WTC11 (cell line): ENCODE measurements around the gene ZNF566. TPM values are rescaled to one million over a fixed set of nuclear protein-coding genes. Genes with fewer than 3 reads are reported as not detected.
"Not testable (repeated sequence)": the region's sequence is repeated elsewhere in the genome, so short reads cannot be mapped to it uniquely, and the experiment has no call there.

ENCODE experiments used
- ATAC-seq: fragments of 200-7000 bp; cut with Tn5 transposase; 2 replicates; pipeline ENCODE4 v1.10.0; 2021; ENCODE audit warnings: mild to moderate bottlenecking, moderate library complexity
- CTCF ChIA-PET: fragments of 300-600 bp; sonication (Branson Sonifier 250); formaldehyde crosslinking; loops from one replicate; lab custom pipeline; 2021; ENCODE audit warnings: antibody characterized with exemption; lab: Charles Lee
- POLR2A ChIA-PET: fragments of 350-600 bp; sonication (Branson Sonifier 250); formaldehyde crosslinking; loops from one replicate; lab custom pipeline; 2021; ENCODE audit warnings: antibody characterized with exemption; lab: Charles Lee
- DNase-seq: peaks from one replicate; pipeline ENCODE4 v3.0.0; 2021; ENCODE audit warnings: low spot score
- H3K27ac Mint-ChIP-seq: 2 replicates; pipeline ENCODE4 v1.8.0; 2021; ENCODE audit warnings: mixed read lengths
- H3K27me3 Mint-ChIP-seq: 2 replicates; pipeline ENCODE4 v1.8.0; 2021; ENCODE audit warnings: low read depth, mild to moderate bottlenecking, moderate library complexity, mixed read lengths
- H3K36me3 Mint-ChIP-seq: 2 replicates; pipeline ENCODE4 v1.8.0; 2021; ENCODE audit warnings: mixed read lengths
- H3K4me1 Mint-ChIP-seq: 2 replicates; pipeline ENCODE4 v1.8.0; 2022; ENCODE audit warnings: mixed read lengths
- H3K4me3 Mint-ChIP-seq: 2 replicates; pipeline ENCODE4 v1.8.0; 2021; ENCODE audit warnings: mild to moderate bottlenecking, moderate library complexity, mixed read lengths
- H3K9me3 Mint-ChIP-seq: 2 replicates; pipeline ENCODE4 v1.8.0; 2021; ENCODE audit warnings: mixed read lengths
- CREB1 ChIP-seq: sonication (generic); formaldehyde crosslinking; IDR thresholded peaks from 2 replicates; pipeline ENCODE4 v1.8.0; 2023; ENCODE audit warnings: mild to moderate bottlenecking, missing genetic modification reagents
- EMX1 ChIP-seq: fragments of 250-450 bp; sonication (Bioruptor Pico); IDR thresholded peaks from 2 replicates; pipeline ENCODE4 v1.8.0; 2021; ENCODE audit warnings: mild to moderate bottlenecking
- FOXK1 ChIP-seq: sonication (generic); formaldehyde crosslinking; IDR thresholded peaks from 2 replicates; pipeline ENCODE4 v1.8.0; 2022; ENCODE audit warnings: mild to moderate bottlenecking, moderate library complexity, missing genetic modification reagents
- GTF2I ChIP-seq: fragments of 250-450 bp; sonication (Bioruptor Pico); conservative IDR thresholded peaks from 2 replicates; pipeline ENCODE4 v1.4.0; 2021; ENCODE audit warnings: mild to moderate bottlenecking
- IRF2 ChIP-seq: sonication (generic); formaldehyde crosslinking; IDR thresholded peaks from 2 replicates; pipeline ENCODE4 v1.8.0; 2022; ENCODE audit warnings: low read depth, missing genetic modification reagents, borderline replicate concordance
- NFATC4 ChIP-seq: fragments of 250-450 bp; sonication (Bioruptor Pico); IDR thresholded peaks from 2 replicates; pipeline ENCODE4 v1.9.0; 2021; ENCODE audit warnings: mild to moderate bottlenecking
- SOX15 ChIP-seq: fragments of 250-450 bp; sonication (Bioruptor Pico); IDR thresholded peaks from 2 replicates; pipeline ENCODE4 v1.9.0; 2021; ENCODE audit warnings: mild to moderate bottlenecking
- TCF7 ChIP-seq: sonication (generic); formaldehyde crosslinking; IDR thresholded peaks from 2 replicates; pipeline ENCODE4 v1.8.0; 2022; ENCODE audit warnings: mild to moderate bottlenecking, low read depth, missing genetic modification reagents, moderate library complexity
- ZNF396 ChIP-seq: fragments of 250-450 bp; sonication (Bioruptor Pico); IDR thresholded peaks from 2 replicates; pipeline ENCODE4 v1.8.0; 2021; ENCODE audit warnings: mild to moderate bottlenecking, moderate library complexity, borderline replicate concordance
- ZNF423 ChIP-seq: fragments of 250-450 bp; sonication (Bioruptor Pico); IDR thresholded peaks from 2 replicates; pipeline ENCODE4 v2.1.2; 2022; ENCODE audit warnings: mild to moderate bottlenecking, moderate library complexity
- ZNF671 ChIP-seq: fragments of 250-450 bp; sonication (Bioruptor Pico); IDR thresholded peaks from 2 replicates; pipeline ENCODE4 v1.8.0; 2021; ENCODE audit warnings: mild to moderate bottlenecking
- total RNA-seq: library from RNA; stranded (reverse); gene quantifications from 3 replicates; pipeline ENCODE4 v1.2.3, GENCODE V29; 2021
- TF ChIP-seq, protein P1 (sequence below): sonication (generic); formaldehyde crosslinking; IDR thresholded peaks from 2 replicates; pipeline ENCODE4 v1.8.0; 2023; ENCODE audit warnings: missing genetic modification reagents
- TF ChIP-seq, protein P2 (sequence below): sonication (generic); formaldehyde crosslinking; IDR thresholded peaks from 2 replicates; pipeline ENCODE4 v1.8.1; 2023; ENCODE audit warnings: mild to moderate bottlenecking, moderate library complexity, missing genetic modification reagents
- TF ChIP-seq, protein P3 (sequence below): fragments of 250-450 bp; sonication (Bioruptor Pico); IDR thresholded peaks from 2 replicates; pipeline ENCODE4 v1.9.0; 2021; ENCODE audit warnings: moderate library complexity, mild to moderate bottlenecking, inconsistent platforms, borderline replicate concordance
- TF ChIP-seq, protein P4 (sequence below): sonication (generic); formaldehyde crosslinking; conservative IDR thresholded peaks from 2 replicates; pipeline ENCODE4 v1.8.1; 2022; ENCODE audit warnings: mild to moderate bottlenecking, missing genetic modification reagents
- TF ChIP-seq, protein P5 (sequence below): sonication (generic); formaldehyde crosslinking; IDR thresholded peaks from 2 replicates; pipeline ENCODE4 v1.8.1; 2023; ENCODE audit warnings: mild to moderate bottlenecking, missing genetic modification reagents, borderline replicate concordance
- TF ChIP-seq, protein P6 (sequence below): fragments of 200-600 bp; IDR thresholded peaks from 2 replicates; pipeline ENCODE4 v1.8.0; 2022; ENCODE audit warnings: antibody characterized with exemption

Gene ZNF566
- total RNA-seq, 1 experiment from 2014 or later: 10.5 TPM

DNA sequence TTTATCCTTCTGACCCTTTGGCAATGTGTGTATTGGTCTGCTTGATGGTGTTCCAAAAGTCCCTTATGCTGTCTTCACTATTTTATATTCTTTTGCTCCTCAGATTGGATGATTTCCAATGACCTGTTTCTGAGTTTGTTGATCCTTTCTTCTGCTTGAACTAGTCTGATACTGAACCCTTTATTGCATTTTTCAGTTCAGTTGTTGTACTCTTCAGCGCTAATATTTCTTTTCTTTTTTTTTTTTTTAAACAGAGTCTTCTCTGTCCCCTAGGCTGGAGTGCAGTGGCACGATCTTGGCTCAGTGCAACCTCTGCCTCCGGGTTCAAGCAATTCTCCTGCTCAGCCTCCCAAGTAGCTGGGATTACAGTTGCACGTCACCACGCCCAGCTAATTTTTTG is 12.6 kb upstream of the ZNF566 start (continued):
- TF ChIP-seq FOXK1 (CRISPR knock-in tag): no peak
- TF ChIP-seq, protein P1, sequence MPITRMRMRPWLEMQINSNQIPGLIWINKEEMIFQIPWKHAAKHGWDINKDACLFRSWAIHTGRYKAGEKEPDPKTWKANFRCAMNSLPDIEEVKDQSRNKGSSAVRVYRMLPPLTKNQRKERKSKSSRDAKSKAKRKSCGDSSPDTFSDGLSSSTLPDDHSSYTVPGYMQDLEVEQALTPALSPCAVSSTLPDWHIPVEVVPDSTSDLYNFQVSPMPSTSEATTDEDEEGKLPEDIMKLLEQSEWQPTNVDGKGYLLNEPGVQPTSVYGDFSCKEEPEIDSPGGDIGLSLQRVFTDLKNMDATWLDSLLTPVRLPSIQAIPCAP (CRISPR knock-in tag): no peak
- TF ChIP-seq ZNF423 (CRISPR knock-in tag): no peak

DNA sequence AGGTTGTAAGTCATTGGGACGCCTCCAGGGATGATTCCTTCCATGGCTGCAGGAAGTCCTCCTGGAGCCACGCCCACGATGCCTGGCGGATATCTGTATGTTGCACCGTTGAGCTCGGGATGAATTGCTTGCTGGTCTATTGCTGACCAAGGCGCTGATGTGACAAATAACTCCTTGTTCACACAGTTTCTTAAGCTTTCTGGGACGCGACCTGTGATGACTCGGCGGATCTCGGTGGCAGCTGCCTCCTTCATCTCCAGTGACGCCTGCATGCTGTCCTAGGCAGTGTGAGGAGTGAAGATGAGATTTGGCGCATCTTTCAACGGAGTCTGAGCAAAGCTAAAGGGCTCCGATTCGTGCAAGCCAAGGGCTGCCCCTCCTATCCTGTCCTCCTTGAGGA is 7.6 kb upstream of the ZNF566 start:
- no peak for ATAC-seq
- POLR2A ChIA-PET: interaction anchor here (0.7 kb wide), 1 partner anchor 154 kb away, joined by 3 read pairs; no protein-coding TSS in a partner anchor
- DNase-seq: no peak
- peaks cover 30% of the 10 kb centered on the region for H3K9me3 Mint-ChIP-seq
- TF ChIP-seq ZNF396: no peak
- no peak for TF ChIP-seq GTF2I (CRISPR knock-in tag)
- TF ChIP-seq, protein P2, sequence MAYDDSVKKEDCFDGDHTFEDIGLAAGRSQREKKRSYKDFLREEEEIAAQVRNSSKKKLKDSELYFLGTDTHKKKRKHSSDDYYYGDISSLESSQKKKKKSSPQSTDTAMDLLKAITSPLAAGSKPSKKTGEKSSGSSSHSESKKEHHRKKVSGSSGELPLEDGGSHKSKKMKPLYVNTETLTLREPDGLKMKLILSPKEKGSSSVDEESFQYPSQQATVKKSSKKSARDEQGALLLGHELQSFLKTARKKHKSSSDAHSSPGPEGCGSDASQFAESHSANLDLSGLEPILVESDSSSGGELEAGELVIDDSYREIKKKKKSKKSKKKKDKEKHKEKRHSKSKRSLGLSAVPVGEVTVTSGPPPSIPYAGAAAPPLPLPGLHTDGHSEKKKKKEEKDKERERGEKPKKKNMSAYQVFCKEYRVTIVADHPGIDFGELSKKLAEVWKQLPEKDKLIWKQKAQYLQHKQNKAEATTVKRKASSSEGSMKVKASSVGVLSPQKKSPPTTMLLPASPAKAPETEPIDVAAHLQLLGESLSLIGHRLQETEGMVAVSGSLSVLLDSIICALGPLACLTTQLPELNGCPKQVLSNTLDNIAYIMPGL (CRISPR knock-in tag): no peak
- no peak for TF ChIP-seq SOX15 (CRISPR knock-in tag)
- TF ChIP-seq ZNF671 (CRISPR knock-in tag): no peak
- no peak for TF ChIP-seq NFATC4 (CRISPR knock-in tag)
- TF ChIP-seq CREB1: no peak
- TF ChIP-seq EMX1: no peak
- TF ChIP-seq, protein P3, sequence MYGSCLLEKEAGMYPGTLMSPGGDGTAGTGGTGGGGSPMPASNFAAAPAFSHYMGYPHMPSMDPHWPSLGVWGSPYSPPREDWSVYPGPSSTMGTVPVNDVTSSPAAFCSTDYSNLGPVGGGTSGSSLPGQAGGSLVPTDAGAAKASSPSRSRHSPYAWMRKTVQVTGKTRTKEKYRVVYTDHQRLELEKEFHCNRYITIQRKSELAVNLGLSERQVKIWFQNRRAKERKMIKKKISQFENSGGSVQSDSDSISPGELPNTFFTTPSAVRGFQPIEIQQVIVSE (CRISPR knock-in tag): no peak
- TF ChIP-seq, protein P4, sequence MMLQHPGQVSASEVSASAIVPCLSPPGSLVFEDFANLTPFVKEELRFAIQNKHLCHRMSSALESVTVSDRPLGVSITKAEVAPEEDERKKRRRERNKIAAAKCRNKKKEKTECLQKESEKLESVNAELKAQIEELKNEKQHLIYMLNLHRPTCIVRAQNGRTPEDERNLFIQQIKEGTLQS: no peak
- no peak for TF ChIP-seq TCF7 (CRISPR knock-in tag)
- TF ChIP-seq, protein P5, sequence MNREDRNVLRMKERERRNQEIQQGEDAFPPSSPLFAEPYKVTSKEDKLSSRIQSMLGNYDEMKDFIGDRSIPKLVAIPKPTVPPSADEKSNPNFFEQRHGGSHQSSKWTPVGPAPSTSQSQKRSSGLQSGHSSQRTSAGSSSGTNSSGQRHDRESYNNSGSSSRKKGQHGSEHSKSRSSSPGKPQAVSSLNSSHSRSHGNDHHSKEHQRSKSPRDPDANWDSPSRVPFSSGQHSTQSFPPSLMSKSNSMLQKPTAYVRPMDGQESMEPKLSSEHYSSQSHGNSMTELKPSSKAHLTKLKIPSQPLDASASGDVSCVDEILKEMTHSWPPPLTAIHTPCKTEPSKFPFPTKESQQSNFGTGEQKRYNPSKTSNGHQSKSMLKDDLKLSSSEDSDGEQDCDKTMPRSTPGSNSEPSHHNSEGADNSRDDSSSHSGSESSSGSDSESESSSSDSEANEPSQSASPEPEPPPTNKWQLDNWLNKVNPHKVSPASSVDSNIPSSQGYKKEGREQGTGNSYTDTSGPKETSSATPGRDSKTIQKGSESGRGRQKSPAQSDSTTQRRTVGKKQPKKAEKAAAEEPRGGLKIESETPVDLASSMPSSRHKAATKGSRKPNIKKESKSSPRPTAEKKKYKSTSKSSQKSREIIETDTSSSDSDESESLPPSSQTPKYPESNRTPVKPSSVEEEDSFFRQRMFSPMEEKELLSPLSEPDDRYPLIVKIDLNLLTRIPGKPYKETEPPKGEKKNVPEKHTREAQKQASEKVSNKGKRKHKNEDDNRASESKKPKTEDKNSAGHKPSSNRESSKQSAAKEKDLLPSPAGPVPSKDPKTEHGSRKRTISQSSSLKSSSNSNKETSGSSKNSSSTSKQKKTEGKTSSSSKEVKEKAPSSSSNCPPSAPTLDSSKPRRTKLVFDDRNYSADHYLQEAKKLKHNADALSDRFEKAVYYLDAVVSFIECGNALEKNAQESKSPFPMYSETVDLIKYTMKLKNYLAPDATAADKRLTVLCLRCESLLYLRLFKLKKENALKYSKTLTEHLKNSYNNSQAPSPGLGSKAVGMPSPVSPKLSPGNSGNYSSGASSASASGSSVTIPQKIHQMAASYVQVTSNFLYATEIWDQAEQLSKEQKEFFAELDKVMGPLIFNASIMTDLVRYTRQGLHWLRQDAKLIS (CRISPR knock-in tag): no peak
- no peak for TF ChIP-seq IRF2
- TF ChIP-seq, all 79 proteins: peak for 0
- CTCF ChIA-PET: no interaction called here
- no peak overlapping the region for H3K4me3 Mint-ChIP-seq
- no peak overlapping the region for H3K27ac Mint-ChIP-seq
- H3K4me1 Mint-ChIP-seq: no peaks in the 10 kb centered on the region
- H3K36me3 Mint-ChIP-seq: peaks cover 14% of the 10 kb centered on the region
- H3K27me3 Mint-ChIP-seq: 0 out of 2 replicates have a peak, but pooled peaks cover 2% of the 10 kb centered on the region

DNA sequence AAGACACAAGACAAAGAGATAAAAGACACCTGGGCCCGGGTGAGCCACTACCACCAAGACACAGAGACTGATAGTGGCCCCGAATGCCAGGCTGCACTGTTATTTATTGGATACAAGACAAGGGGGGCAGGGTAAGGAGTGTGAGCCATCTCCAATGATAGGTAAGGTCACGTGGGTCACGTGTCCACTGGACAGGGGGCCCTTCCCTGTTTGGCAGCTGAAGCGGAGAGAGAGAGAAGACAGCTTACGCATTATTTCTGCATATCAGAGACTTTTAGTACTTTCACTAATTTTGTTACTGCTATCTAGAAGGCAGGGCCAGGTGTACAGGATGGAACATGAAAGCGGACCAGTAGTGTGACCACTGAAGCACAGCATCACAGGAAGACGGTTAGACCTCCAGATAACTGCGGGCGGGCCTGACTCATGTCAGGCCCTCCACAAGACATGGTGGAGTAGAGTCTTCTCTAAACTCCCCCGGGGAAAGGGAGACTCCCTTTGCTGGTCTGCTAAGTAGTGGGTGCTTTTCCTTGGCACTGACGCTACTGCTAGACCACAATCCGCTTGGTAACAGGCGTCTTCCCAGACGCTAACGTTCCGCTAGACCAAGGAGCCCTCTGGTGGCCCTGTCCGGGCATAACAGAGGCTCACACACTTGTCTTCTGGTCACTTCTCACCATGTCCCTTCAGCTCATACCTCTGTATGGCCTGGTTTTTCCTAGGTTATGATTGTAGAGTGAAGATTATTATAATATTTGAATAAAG is 3.5 kb upstream of the ZNF566 start:
- POLR2A ChIA-PET, H3K27ac Mint-ChIP-seq, H3K27me3 Mint-ChIP-seq, ATAC-seq, H3K4me3 Mint-ChIP-seq: not testable (repeated sequence)
- H3K4me1 Mint-ChIP-seq: peaks cover 11% of the 10 kb centered on the region
- CTCF ChIA-PET: interaction anchor here (0.6 to 0.8 kb wide), 4 partner anchors 11 to 248 kb away, joined by 3 to 4 read pairs (median 4); partner anchors contain the start of gene ZNF529
- peak; percentile 84 for DNase-seq
- H3K36me3 Mint-ChIP-seq: peaks cover 13% of the 10 kb centered on the region
- TF ChIP-seq, protein P6, sequence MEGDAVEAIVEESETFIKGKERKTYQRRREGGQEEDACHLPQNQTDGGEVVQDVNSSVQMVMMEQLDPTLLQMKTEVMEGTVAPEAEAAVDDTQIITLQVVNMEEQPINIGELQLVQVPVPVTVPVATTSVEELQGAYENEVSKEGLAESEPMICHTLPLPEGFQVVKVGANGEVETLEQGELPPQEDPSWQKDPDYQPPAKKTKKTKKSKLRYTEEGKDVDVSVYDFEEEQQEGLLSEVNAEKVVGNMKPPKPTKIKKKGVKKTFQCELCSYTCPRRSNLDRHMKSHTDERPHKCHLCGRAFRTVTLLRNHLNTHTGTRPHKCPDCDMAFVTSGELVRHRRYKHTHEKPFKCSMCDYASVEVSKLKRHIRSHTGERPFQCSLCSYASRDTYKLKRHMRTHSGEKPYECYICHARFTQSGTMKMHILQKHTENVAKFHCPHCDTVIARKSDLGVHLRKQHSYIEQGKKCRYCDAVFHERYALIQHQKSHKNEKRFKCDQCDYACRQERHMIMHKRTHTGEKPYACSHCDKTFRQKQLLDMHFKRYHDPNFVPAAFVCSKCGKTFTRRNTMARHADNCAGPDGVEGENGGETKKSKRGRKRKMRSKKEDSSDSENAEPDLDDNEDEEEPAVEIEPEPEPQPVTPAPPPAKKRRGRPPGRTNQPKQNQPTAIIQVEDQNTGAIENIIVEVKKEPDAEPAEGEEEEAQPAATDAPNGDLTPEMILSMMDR: peak; percentile 57
- peaks cover 21% of the 10 kb centered on the region for H3K9me3 Mint-ChIP-seq

DNA sequence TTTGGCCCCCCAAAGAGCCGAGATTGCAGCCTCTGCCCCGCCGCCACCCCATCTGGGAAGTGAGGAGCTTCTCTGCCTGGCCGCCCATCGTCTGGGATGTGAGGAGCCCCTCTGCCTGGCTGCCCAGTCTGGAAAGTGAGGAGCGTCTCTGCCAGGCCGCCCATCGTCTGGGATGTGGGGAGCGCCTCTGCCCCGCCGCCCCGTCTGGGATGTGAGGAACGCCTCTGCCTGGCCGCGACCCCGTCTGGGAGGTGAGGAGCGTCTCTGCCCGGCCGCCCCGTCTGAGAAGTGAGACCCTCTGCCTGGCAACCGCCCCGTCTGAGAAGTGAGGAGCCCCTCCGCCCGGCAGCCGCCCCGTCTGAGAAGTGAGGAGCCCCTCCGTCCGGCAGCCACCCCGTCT is 1.5 kb upstream of the ZNF566 start:
- DNase-seq, CTCF ChIA-PET, ATAC-seq, H3K27me3 Mint-ChIP-seq, H3K27ac Mint-ChIP-seq, POLR2A ChIA-PET: not testable (repeated sequence)
- peaks cover 11% of the 10 kb centered on the region for H3K4me1 Mint-ChIP-seq
- peak overlapping the region; percentile 94; the same call in 1 of the 2 replicates for H3K4me3 Mint-ChIP-seq
- peaks cover 13% of the 10 kb centered on the region for H3K36me3 Mint-ChIP-seq
- H3K9me3 Mint-ChIP-seq: peaks cover 15% of the 10 kb centered on the region
